SK-N-SH treated with all-trans-retinoic acid at 6 μM for 48 hours (cell line): ENCODE data around the gene ALG12.

Experiments used
- ATAC-seq: fragments of 200-7000 bp; cut with Tn5 transposase; 3 replicates; pipeline ENCODE4 v1.9.1; 2020; ENCODE audit warnings: mild to moderate bottlenecking, moderate library complexity
- ARNTL ChIP-seq: fragments of 450-650 bp; formaldehyde crosslinking; IDR thresholded peaks from 2 replicates; pipeline ENCODE4 v1.5.0; 2020; ENCODE audit warnings: low read depth, mild to moderate bottlenecking, moderate library complexity, borderline replicate concordance
- BACH2 ChIP-seq: fragments of 250-450 bp; sonication (Bioruptor Pico); IDR thresholded peaks from 2 replicates; pipeline ENCODE4 v1.9.0; 2021; ENCODE audit warnings: mild to moderate bottlenecking, borderline replicate concordance
- CSDC2 ChIP-seq: fragments of 250-450 bp; sonication (Bioruptor Pico); IDR thresholded peaks from 2 replicates; pipeline ENCODE4 v1.5.0; 2020; ENCODE audit warnings: mild to moderate bottlenecking, moderate library complexity
- ESRRG ChIP-seq: fragments of 250-450 bp; sonication (Bioruptor Pico); IDR thresholded peaks from 2 replicates; pipeline ENCODE4 v1.6.1; 2021; ENCODE audit warnings: mild to moderate bottlenecking
- GLIS3 ChIP-seq: fragments of 250-450 bp; sonication (Bioruptor Pico); IDR thresholded peaks from 2 replicates; pipeline ENCODE4 v1.5.0; 2020; ENCODE audit warnings: mild to moderate bottlenecking, moderate library complexity
- ISL1 ChIP-seq: fragments of 250-450 bp; sonication (Bioruptor Pico); IDR thresholded peaks from 2 replicates; pipeline ENCODE4 v2.1.2; 2022; ENCODE audit warnings: mild to moderate bottlenecking, moderate library complexity
- OSR1 ChIP-seq: fragments of 250-450 bp; sonication (Bioruptor Pico); IDR thresholded peaks from 2 replicates; pipeline ENCODE4 v1.8.0; 2022; ENCODE audit warnings: moderate library complexity, mild to moderate bottlenecking, inconsistent platforms
- PPARA ChIP-seq: fragments of 250-450 bp; sonication (Bioruptor Pico); IDR thresholded peaks from 2 replicates; pipeline ENCODE4 v1.5.0; 2020; ENCODE audit warnings: mild to moderate bottlenecking, borderline replicate concordance
- RARB ChIP-seq: fragments of 250-450 bp; sonication (Bioruptor Pico); IDR thresholded peaks from 2 replicates; pipeline ENCODE4 v1.8.0; 2021; ENCODE audit warnings: mild to moderate bottlenecking, moderate library complexity
- SNAI2 ChIP-seq: fragments of 250-450 bp; sonication (Bioruptor Pico); IDR thresholded peaks from 2 replicates; pipeline ENCODE4 v1.5.0; 2020; ENCODE audit warnings: mild to moderate bottlenecking, moderate library complexity
- TCF4 ChIP-seq: fragments of 250-450 bp; sonication (Bioruptor Pico); IDR thresholded peaks from 2 replicates; pipeline ENCODE4 v1.8.0; 2021; ENCODE audit warnings: mild to moderate bottlenecking, moderate library complexity, borderline replicate concordance
- TOX ChIP-seq: fragments of 250-450 bp; sonication (Bioruptor Pico); IDR thresholded peaks from 2 replicates; pipeline ENCODE4 v1.8.0; 2021; ENCODE audit warnings: mild to moderate bottlenecking, moderate library complexity, borderline replicate concordance
- ZC3H10 ChIP-seq: fragments of 250-450 bp; sonication (Bioruptor Pico); IDR thresholded peaks from 2 replicates; pipeline ENCODE4 v1.5.1; 2021; ENCODE audit warnings: mild to moderate bottlenecking, moderate library complexity
- ZFP3 ChIP-seq: fragments of 250-450 bp; sonication (Bioruptor Pico); IDR thresholded peaks from 2 replicates; pipeline ENCODE4 v1.5.0; 2020; ENCODE audit warnings: mild to moderate bottlenecking, moderate library complexity
- ZFP30 ChIP-seq: fragments of 450-650 bp; formaldehyde crosslinking; IDR thresholded peaks from 2 replicates; pipeline ENCODE4 v1.5.0; 2022; ENCODE audit warnings: mild to moderate bottlenecking, moderate library complexity
- ZNF565 ChIP-seq: fragments of 450-650 bp; formaldehyde crosslinking; conservative IDR thresholded peaks from 2 replicates; pipeline ENCODE4 v1.5.0; 2020; ENCODE audit warnings: low read depth, mild to moderate bottlenecking, moderate library complexity
- TF ChIP-seq, protein P1 (sequence below): fragments of 250-450 bp; sonication (Bioruptor Pico); IDR thresholded peaks from 2 replicates; pipeline ENCODE4 v1.5.1; 2021; ENCODE audit warnings: mild to moderate bottlenecking, moderate library complexity
- TF ChIP-seq, protein P2 (sequence below): fragments of 250-450 bp; sonication (Bioruptor Pico); IDR thresholded peaks from 2 replicates; pipeline ENCODE4 v1.8.0; 2021; ENCODE audit warnings: low read depth, mild to moderate bottlenecking, moderate library complexity, borderline replicate concordance
- TF ChIP-seq, protein P3 (sequence below): fragments of 250-450 bp; sonication (Bioruptor Pico); IDR thresholded peaks from 2 replicates; pipeline ENCODE4 v1.8.0; 2020; ENCODE audit warnings: mild to moderate bottlenecking, moderate library complexity, borderline replicate concordance
- TF ChIP-seq, protein P4 (sequence below): fragments of 250-450 bp; sonication (Bioruptor Pico); IDR thresholded peaks from 2 replicates; pipeline ENCODE4 v1.5.0; 2020; ENCODE audit warnings: mild to moderate bottlenecking, moderate library complexity

ALG12 gene

DNA sequence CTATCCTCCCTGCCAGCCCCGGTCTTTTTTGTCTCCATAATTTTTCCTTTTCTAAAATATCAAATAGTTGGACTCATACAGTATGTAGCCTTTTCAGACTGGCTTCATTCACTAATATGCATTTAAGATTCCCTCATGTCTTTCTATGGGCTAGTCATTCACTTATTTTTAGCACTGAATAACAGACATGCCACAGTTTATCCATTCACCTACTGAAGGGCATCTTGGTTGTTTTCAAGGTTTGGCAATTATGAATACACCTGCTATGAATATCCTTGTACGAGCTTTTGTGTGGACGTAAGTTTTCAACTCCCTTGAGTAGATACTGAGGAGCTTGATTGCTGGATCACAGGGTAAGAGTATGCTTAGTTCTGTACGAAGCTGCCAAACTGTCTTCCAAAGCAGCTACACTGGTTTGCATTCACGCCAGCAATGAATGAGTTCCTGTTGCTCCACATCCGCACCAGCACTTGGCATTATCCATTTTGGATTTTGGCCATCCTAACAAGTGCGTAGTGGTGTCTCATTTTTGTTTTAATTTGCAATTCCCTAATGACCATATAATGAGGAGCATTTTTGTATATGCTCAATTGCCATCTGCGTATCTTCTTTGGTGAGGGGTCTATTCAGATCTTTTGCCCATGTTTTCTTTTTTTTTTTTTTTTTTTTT is 21.1 kb downstream of the ALG12 start:
- ATAC-seq, result no peak
- no peak for TF ChIP-seq CSDC2 (CRISPR knock-in tag)
- TF ChIP-seq ZC3H10 (CRISPR knock-in tag), result no peak
- TF ChIP-seq BACH2, result no peak
- TF ChIP-seq PPARA (CRISPR knock-in tag), result no peak
- TF ChIP-seq, protein P1, sequence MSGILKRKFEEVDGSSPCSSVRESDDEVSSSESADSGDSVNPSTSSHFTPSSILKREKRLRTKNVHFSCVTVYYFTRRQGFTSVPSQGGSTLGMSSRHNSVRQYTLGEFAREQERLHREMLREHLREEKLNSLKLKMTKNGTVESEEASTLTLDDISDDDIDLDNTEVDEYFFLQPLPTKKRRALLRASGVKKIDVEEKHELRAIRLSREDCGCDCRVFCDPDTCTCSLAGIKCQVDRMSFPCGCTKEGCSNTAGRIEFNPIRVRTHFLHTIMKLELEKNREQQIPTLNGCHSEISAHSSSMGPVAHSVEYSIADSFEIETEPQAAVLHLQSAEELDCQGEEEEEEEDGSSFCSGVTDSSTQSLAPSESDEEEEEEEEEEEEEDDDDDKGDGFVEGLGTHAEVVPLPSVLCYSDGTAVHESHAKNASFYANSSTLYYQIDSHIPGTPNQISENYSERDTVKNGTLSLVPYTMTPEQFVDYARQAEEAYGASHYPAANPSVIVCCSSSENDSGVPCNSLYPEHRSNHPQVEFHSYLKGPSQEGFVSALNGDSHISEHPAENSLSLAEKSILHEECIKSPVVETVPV (CRISPR knock-in tag), result no peak
- no peak for TF ChIP-seq SNAI2
- TF ChIP-seq, protein P2, sequence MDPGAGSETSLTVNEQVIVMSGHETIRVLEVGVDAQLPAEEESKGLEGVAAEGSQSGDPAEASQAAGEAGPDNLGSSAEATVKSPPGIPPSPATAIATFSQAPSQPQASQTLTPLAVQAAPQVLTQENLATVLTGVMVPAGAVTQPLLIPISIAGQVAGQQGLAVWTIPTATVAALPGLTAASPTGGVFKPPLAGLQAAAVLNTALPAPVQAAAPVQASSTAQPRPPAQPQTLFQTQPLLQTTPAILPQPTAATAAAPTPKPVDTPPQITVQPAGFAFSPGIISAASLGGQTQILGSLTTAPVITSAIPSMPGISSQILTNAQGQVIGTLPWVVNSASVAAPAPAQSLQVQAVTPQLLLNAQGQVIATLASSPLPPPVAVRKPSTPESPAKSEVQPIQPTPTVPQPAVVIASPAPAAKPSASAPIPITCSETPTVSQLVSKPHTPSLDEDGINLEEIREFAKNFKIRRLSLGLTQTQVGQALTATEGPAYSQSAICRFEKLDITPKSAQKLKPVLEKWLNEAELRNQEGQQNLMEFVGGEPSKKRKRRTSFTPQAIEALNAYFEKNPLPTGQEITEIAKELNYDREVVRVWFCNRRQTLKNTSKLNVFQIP, result no peak
- no peak for TF ChIP-seq ARNTL (CRISPR knock-in tag)
- no peak for TF ChIP-seq ZNF565
- no peak for TF ChIP-seq ZFP3 (CRISPR knock-in tag)
- no peak for TF ChIP-seq OSR1 (CRISPR knock-in tag)
- TF ChIP-seq, all 23 proteins: peak for 0

DNA sequence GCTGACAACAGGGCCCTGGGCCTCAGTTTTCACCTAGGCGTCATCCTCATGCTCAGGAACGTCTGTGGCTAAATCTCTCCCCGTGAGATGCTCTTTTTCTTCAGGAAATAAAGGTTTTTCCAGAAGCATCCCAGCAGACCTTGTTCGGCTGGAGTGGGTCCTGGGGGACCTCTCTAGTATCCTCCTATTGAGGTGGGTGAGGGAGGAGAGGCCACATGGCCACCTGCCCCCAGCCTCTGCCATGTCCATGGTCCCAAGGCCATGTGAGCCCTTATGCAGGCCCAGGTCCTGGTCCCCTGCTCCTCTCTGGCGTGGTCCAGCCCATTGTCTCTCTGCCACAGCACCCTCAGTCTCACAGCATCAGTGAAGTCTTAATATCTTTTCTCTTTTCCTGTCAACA is 22.0 kb downstream of the ALG12 start:
- no peak for ATAC-seq
- TF ChIP-seq TOX (CRISPR knock-in tag) (no peak), RARB (no peak), ZFP3 (CRISPR knock-in tag) (no peak), TCF4 (CRISPR knock-in tag) (no peak), ARNTL (CRISPR knock-in tag) (no peak), PPARA (CRISPR knock-in tag) (no peak), ISL1 (no peak), GLIS3 (no peak), BACH2 (no peak), ZNF565 (no peak), SNAI2 (no peak), ZFP30 (CRISPR knock-in tag) (no peak), ESRRG (CRISPR knock-in tag) (no peak)
- TF ChIP-seq, protein P2, result no peak
- TF ChIP-seq, protein P3, sequence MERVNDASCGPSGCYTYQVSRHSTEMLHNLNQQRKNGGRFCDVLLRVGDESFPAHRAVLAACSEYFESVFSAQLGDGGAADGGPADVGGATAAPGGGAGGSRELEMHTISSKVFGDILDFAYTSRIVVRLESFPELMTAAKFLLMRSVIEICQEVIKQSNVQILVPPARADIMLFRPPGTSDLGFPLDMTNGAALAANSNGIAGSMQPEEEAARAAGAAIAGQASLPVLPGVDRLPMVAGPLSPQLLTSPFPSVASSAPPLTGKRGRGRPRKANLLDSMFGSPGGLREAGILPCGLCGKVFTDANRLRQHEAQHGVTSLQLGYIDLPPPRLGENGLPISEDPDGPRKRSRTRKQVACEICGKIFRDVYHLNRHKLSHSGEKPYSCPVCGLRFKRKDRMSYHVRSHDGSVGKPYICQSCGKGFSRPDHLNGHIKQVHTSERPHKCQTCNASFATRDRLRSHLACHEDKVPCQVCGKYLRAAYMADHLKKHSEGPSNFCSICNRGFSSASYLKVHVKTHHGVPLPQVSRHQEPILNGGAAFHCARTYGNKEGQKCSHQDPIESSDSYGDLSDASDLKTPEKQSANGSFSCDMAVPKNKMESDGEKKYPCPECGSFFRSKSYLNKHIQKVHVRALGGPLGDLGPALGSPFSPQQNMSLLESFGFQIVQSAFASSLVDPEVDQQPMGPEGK (CRISPR knock-in tag), result no peak
- TF ChIP-seq, protein P4, sequence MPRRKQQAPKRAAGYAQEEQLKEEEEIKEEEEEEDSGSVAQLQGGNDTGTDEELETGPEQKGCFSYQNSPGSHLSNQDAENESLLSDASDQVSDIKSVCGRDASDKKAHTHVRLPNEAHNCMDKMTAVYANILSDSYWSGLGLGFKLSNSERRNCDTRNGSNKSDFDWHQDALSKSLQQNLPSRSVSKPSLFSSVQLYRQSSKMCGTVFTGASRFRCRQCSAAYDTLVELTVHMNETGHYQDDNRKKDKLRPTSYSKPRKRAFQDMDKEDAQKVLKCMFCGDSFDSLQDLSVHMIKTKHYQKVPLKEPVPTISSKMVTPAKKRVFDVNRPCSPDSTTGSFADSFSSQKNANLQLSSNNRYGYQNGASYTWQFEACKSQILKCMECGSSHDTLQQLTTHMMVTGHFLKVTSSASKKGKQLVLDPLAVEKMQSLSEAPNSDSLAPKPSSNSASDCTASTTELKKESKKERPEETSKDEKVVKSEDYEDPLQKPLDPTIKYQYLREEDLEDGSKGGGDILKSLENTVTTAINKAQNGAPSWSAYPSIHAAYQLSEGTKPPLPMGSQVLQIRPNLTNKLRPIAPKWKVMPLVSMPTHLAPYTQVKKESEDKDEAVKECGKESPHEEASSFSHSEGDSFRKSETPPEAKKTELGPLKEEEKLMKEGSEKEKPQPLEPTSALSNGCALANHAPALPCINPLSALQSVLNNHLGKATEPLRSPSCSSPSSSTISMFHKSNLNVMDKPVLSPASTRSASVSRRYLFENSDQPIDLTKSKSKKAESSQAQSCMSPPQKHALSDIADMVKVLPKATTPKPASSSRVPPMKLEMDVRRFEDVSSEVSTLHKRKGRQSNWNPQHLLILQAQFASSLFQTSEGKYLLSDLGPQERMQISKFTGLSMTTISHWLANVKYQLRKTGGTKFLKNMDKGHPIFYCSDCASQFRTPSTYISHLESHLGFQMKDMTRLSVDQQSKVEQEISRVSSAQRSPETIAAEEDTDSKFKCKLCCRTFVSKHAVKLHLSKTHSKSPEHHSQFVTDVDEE (CRISPR knock-in tag), result no peak
- TF ChIP-seq, protein P1 (CRISPR knock-in tag), result no peak
